Measurements from ENCODE around the gene SCYGR1. TPM values are rescaled to one million over a fixed set of nuclear protein-coding genes. Genes with fewer than 3 reads are reported as not detected.
"Not testable (repeated sequence)": the region's sequence is repeated elsewhere in the genome, so short reads cannot be mapped to it uniquely, and the experiment has no call there.

The SCYGR1 gene
- total RNA-seq, 1 experiment from 2014 or later: not detected

GRCh38 chr2:227388537-227389011, 825 bp upstream of the SCYGR1 start:
- Mint-ChIP-seq H3K9me3 (ENCODE audit: low read depth, unreplicated experiment) (no peaks in the 10 kb centered on the region), H3K27me3 (ENCODE audit: unreplicated experiment) (no peaks in the 10 kb centered on the region), H3K36me3 (ENCODE audit: insufficient read depth, unreplicated experiment) (no peaks in the 10 kb centered on the region), H3K4me1 (ENCODE audit: low read depth, unreplicated experiment) (peaks cover 7% of the 10 kb centered on the region), H3K27ac (ENCODE audit: unreplicated experiment) (peak overlapping the region; percentile 79), H3K4me3 (ENCODE audit: low read depth, unreplicated experiment) (no peak overlapping the region)
- DNase-seq: no peak
- intact Hi-C loops (cut with micrococcal nuclease; ENCODE audit: unreplicated experiment): no loop called here
- TF ChIP-seq CTCF (IDR thresholded peaks at IDR 0.05; ENCODE audit: unreplicated experiment): no peak
- no TSS peak for BruUV-seq (replicated peaks)
- CTCF ChIA-PET: no interaction called here

GRCh38 chr2:227386630-227387029, 1.1 kb downstream of the SCYGR1 start:
- Mint-ChIP-seq H3K27me3 (ENCODE audit: unreplicated experiment) (no peaks in the 10 kb centered on the region), H3K9me3 (ENCODE audit: low read depth, unreplicated experiment) (no peaks in the 10 kb centered on the region), H3K27ac (ENCODE audit: unreplicated experiment) (no peak overlapping the region), H3K4me3 (ENCODE audit: low read depth, unreplicated experiment) (no peak overlapping the region), H3K36me3 (ENCODE audit: insufficient read depth, unreplicated experiment) (no peaks in the 10 kb centered on the region), H3K4me1 (ENCODE audit: low read depth, unreplicated experiment) (peaks cover 7% of the 10 kb centered on the region)
- no TSS peak for BruUV-seq (replicated peaks)
- no peak for TF ChIP-seq CTCF (IDR thresholded peaks at IDR 0.05; ENCODE audit: unreplicated experiment)
- CTCF ChIA-PET: interaction anchor here (1.7 kb wide), 1 partner anchor 8 kb away, joined by 10 read pairs; no protein-coding TSS in a partner anchor
- intact Hi-C loops (cut with micrococcal nuclease; ENCODE audit: unreplicated experiment): no loop called here
- no peak for DNase-seq

- TF ChIP-seq CTCF (IDR thresholded peaks at IDR 0.05; ENCODE audit: unreplicated experiment): no peak
- no peaks in the 10 kb centered on the region for H3K36me3 Mint-ChIP-seq (ENCODE audit: insufficient read depth, unreplicated experiment)
- no peaks in the 10 kb centered on the region for H3K9me3 Mint-ChIP-seq (ENCODE audit: low read depth, unreplicated experiment)
- CTCF ChIA-PET: no interaction called here
- BruUV-seq (replicated peaks): no TSS peak
- peaks cover 16% of the 10 kb centered on the region for H3K4me1 Mint-ChIP-seq (ENCODE audit: low read depth, unreplicated experiment)
- intact Hi-C loops (cut with micrococcal nuclease; ENCODE audit: unreplicated experiment): no loop called here
- DNase-seq: no peak
- H3K27ac Mint-ChIP-seq (ENCODE audit: unreplicated experiment): no peak overlapping the region
- no peaks in the 10 kb centered on the region for H3K27me3 Mint-ChIP-seq (ENCODE audit: unreplicated experiment)
- no peak overlapping the region for H3K4me3 Mint-ChIP-seq (ENCODE audit: low read depth, unreplicated experiment)
Observed at GRCh38 chr2:227383686-227384085, 4.1 kb downstream of the SCYGR1 start.

GRCh38 chr2:227382241-227382835, 5.4 kb downstream of the SCYGR1 start:
- DNase-seq; BruUV-seq (replicated peaks): not testable (repeated sequence)

GRCh38 chr2:227379095-227379494, 8.7 kb downstream of the SCYGR1 start, which contains the start of gene TM4SF20:
Gene TM4SF20 (minus strand): TSS chr2:227379306. CDS start chr2:227379268, 38 bp downstream.
- H3K9me3 Mint-ChIP-seq (ENCODE audit: low read depth, unreplicated experiment): no peaks in the 10 kb centered on the region
- H3K4me3 Mint-ChIP-seq (ENCODE audit: low read depth, unreplicated experiment): no peak within 1 kb of the TSS
- H3K4me1 Mint-ChIP-seq (ENCODE audit: low read depth, unreplicated experiment): peaks cover 33% of the 10 kb centered on the region

More at GRCh38 chr2:227382241-227382835, 5.4 kb downstream of the SCYGR1 start:
- H3K4me1 Mint-ChIP-seq (ENCODE audit: low read depth, unreplicated experiment): peaks cover 24% of the 10 kb centered on the region
- H3K9me3 Mint-ChIP-seq (ENCODE audit: low read depth, unreplicated experiment); intact Hi-C loops (cut with micrococcal nuclease; ENCODE audit: unreplicated experiment); H3K36me3 Mint-ChIP-seq (ENCODE audit: insufficient read depth, unreplicated experiment); H3K27ac Mint-ChIP-seq (ENCODE audit: unreplicated experiment); H3K4me3 Mint-ChIP-seq (ENCODE audit: low read depth, unreplicated experiment); H3K27me3 Mint-ChIP-seq (ENCODE audit: unreplicated experiment); CTCF ChIA-PET: not testable (repeated sequence)

More at GRCh38 chr2:227379095-227379494, 8.7 kb downstream of the SCYGR1 start, which contains the start of gene TM4SF20:
- intact Hi-C loops (cut with micrococcal nuclease; ENCODE audit: unreplicated experiment): no loop called here
- Mint-ChIP-seq H3K36me3 (ENCODE audit: insufficient read depth, unreplicated experiment) (no peaks in the 10 kb centered on the region), H3K27me3 (ENCODE audit: unreplicated experiment) (no peaks in the 10 kb centered on the region), H3K27ac (ENCODE audit: unreplicated experiment) (no peak within 1 kb of the TSS)
- DNase-seq: no peak
- no TSS peak for BruUV-seq (replicated peaks)
- TF ChIP-seq CTCF (IDR thresholded peaks at IDR 0.05; ENCODE audit: unreplicated experiment): no peak
- CTCF ChIA-PET: no interaction called here

Data from Calu3 (cell line).